Measurements from ENCODE around the gene AURKAIP1.
A peak's percentile ranks its signal among the peaks of the same experiment; 100 is the strongest.

The AURKAIP1 gene

DNA sequence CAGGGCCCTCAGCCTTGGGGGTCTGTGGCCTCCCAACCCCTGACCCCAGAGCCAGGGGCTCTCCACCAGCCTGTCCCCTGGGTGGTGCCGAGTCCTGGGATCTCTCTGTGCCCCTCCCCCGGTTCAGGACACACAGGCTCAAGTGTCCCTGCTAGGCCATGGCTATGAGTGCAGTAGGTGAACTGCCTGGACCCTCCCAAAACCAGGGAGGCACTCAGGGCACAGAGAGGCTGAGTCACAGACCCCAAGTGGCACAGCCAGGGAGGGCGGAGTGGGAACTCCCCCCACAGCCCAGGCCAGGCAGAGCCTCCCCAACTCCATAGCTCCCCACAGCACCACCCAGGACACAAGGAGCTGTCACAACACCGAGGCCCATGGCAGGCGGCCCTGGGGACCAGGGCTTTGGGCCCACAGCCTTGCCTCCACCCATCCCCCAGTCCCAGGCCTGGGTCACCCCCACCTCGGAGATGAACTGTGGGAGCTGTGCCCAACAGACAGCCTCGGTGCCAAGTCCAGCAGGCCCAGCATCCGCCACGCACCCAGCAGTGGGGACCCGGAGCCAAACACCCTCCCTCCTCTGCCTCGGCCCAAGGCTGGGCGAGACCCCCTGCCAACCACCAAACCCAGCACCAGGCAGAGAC is 29.0 kb downstream of the AURKAIP1 start:
- DNase-seq: no peak

DNA sequence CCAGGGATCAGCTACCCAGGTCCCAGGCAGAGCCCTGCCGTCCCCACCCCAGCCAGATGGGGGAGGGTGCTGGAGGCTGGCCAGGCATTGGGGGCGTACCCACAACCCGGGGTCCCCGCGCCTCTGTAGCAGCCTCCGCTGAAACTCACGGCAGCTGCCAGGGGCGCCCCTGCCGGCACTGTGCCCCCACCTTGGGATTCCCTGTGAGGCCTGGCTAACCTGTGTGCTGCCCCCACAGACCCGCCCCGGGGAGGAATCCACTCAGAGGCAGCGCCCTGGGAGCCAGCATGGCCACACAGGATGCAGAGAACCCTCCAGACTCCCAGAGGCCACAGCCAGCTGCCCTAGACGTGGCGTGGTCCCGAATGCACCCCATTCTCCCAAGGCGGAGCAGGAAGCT is 29.6 kb downstream of the AURKAIP1 start:
- no peak for DNase-seq

DNA sequence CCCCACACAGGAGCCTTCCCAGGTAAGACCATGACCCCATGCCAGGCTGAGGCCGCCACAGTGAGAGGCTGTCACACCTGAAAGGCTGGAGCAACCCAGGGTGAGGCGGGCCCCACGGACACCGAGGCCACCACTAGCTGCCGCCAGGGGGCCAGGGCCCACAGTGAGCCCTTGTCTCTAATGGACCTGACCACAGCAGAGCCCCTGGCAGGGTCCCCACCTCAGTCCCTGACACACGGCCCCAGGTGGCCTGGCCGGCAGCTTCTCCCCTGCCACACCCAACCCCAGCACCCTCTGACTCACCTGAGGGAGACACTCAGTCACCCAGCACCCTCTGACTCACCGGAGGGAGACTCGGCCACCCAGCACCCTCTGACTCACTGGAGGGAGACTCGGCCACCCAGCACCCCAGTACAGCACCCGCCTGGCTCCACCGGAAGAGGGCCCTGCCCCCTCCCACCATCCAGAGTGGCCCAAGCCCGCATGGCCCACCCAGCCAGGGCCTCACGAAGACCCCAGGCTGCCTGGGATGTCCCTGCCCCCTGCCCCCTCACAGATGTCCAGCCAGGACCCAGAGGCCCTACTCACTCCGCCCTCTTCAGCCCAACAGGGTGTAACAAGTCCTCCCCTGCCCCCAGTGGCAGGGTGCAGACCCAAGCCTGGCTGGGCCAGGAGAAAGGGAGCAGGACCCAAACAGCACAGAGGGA is 30.2 kb downstream of the AURKAIP1 start:
- peak; percentile 51 for DNase-seq

DNA sequence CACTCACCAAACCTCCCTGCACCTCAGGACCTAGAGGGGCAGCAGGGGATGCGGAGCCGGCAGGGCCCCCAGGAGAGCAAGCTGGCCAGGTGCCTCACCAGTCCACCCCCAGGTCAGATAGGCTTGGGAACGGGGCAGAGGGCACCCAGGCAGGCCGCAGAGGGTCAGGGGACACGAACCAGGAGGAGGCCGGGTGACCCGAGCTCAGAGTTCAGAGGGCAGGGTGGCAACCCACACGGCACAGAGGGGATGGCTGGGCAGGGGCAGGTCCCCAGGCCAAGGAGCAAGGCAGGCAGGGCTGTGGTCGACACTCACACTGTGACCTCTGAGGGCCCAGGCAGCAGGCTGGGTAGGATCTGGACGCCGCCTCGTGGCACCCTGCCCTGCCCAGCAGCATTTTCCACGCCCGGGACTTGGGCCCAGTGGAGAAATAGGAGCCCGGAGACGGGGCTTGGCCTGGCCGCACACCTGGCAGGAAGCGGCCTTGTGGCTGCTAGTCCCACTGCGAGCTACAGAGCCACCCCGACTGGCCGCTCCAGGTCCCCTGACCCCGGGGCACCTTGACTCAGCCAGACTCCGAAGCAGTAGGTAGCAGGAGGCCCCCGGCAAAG is 31.1 kb downstream of the AURKAIP1 start:
- DNase-seq: no peak

DNA sequence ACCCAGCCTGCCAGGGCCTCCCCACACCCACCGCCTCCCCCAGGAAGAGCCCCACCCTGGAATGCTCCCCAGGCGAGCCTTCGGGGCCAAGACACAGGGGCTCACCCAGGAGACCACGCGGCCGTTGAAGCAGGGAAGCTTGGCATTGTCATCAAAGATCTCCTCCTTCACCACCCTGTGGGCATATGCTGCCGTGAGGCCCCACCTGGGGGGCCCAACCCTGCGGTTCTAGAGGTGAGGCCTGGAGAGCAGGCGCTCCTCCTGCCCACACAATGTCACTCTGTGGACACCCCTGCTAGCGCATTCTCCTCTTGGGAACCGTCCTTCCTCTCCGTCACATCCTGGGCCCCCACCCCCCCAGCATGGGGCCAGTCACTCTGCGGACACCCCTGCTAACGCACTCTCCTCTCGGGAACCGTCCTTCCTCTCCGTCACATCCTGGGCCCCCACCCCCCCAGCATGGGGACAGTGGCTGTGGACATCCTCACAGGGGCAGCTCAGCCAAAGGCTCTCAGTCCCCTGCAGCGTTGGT is 32.4 kb downstream of the AURKAIP1 start:
- no peak for DNase-seq

DNA sequence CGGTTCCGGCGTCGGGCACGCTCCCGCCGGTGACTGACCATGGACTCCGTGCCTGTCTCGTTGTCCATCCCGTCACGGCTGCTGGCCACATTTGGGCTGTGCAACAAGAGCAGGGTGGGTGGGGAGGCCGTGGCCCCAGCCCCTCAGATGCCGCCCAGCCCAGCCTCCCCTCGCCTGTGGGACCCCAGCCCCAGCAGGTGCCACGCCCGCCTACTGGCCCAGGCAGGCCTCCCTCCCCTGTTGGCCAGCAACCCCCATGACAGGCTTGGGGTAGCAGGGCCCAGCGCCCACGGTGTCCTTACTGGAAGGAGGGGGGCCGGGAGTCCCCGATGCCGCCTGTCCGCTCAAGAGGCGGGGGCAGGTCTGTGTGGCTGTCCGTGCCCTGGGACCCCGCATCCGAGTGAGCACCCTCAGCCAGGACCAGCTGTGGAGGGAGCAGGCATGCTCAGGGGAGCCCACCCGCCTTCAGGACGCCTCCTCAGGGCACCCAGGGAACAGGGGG is 32.9 kb downstream of the AURKAIP1 start:
- DNase-seq: no peak

DNA sequence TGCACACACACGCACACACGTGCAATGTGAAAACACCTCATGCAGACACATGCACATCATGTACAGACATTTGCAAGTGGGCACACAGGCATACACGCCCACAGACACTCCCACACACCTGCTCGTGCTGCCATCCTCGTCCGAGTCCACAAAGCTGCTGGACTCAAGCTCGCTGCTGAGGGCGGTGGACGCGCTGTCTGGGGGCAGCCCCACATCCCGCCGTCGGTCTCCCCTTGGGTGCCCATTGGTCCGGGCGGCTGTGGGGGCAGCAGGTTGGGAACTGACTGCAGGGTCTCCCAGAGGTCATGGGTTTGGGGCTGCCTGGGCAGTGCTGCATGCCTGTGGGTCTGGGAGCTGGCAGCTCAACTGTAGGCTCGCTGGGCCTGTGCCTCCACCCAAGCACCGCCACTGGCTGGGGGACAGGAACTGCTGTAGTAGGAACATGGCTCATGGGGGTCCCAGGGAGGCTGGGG is 33.4 kb downstream of the AURKAIP1 start:
- no peak for DNase-seq

DNA sequence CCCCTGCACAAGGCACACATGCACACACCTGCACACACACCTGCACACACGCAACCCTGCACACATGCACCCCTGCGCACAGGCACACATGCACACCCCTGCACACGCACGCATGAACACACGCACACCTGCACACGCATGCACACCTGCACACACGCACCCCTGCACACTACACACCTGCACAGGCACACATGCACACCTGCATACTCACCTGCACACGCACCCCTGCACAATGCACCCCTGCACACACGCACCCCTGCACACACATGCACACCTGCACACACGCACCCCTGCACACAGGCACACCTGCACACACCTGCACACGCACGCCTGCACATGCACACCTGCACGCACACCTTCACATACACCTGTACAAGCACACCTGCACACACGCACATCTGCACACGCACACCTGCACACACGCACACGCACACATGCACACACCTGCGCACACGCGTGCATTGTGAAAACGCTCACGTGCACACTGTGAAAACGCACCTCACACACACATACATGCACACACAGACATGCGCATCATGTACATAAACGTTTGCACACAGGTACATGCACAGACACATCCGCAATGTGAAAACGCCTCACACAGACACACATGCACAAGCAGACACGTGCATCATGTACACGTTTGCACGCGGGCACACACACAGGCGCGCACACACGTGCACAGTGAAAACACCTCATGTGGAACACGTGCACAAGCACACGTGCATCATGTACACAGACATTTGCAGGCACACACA is 34.0 kb downstream of the AURKAIP1 start:
- no peak for DNase-seq

DNA sequence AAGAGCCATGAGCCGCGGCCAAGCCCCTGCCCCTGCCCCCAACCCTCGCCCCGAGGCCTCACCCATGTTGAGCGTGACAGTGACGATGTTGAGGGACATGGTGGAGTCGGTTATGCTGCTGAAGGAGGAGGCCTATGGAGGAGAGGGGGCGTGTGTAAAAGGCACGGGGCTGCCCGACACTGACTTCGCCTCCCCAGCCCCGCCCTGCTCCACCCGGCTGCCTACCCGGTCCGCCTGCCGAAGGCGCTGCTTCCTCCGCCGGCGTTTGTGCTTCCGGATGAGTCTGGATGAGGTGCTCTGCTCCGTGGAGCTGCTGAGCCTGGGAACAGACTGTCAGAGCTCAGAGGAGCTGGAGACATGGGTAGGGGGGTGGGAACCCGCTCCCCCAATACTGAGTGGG is 34.8 kb downstream of the AURKAIP1 start:
- DNase-seq: no peak

DNA sequence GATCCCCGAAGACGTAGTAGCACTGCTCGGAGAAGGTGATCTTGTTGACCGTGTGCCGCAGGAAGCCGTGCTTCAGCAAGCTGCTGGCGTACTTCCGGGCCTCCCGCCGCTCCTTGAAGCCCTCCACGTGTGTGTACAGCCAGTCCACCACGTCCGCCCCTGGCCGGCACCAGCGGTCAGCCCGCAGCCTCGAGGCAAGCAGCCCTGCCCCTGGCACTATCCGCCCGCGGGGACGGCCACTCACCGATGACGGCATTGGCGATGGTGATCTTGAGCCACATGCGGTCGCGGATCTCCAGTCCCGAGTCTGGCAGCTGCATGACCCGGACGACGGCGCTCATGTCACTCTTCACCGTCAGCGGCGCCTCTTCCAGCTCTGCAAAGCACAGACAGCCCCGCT is 36.7 kb downstream of the AURKAIP1 start:
- DNase-seq: no peak

DNA sequence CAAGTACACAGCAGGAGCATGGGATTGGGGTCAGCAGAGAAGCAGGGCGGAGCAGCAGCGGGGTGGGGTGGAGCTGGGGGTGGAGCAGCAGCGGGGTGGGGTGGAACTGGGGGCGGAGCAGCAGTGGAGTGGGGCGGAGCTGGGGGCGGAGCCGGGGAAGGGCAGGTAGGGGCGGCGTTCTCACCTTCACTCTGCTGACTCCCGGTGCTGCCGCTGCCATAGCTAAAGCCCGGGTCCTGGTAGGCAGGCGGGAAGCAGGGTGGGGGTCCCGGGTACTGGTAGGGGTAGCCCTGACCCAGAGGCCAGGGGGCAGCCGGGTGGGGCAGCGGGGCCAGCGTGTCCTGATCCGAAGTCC is 37.2 kb downstream of the AURKAIP1 start:
- no peak for DNase-seq

DNA sequence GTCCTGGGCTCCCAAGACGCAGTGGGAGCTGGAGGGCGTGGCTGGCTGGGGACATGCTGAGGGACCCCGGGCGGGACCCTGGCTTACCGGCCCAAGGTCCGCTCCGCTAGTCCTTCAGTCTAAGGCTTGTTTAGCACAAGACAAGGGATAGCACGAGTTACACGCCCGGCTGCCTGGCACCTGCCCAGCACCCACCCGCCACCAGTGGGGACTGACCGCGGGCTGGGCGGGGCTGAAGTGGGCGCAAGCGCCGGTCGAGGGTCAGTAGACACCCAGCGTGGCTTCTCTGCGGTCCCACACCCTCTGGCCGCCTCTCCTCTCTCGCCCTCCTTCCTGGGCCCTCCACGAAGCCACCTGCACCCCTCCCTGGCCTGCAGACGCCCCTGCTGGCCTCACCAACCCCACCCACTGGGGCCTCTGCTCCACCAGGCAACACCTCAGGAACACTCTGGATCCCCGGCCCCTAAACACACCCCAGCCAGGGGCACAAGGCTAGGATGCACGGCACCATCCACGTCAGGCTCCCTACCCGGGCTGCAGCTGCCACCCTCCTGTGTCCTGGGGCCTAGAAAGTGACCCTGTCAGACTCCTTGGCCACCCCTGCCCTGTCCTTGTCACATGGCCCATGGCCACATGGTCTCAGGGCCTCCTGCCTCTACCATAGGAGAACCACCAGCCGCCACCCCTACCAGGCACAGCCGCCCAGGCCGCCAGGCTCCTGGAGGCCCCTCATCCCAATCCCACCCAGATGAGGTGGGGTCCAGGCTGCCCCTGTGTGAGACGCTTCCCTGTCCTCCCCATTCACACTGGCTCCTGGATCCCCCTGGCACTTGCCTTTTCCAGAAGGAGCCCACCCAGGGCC is 37.8 kb downstream of the AURKAIP1 start:
- DNase-seq: no peak

DNA sequence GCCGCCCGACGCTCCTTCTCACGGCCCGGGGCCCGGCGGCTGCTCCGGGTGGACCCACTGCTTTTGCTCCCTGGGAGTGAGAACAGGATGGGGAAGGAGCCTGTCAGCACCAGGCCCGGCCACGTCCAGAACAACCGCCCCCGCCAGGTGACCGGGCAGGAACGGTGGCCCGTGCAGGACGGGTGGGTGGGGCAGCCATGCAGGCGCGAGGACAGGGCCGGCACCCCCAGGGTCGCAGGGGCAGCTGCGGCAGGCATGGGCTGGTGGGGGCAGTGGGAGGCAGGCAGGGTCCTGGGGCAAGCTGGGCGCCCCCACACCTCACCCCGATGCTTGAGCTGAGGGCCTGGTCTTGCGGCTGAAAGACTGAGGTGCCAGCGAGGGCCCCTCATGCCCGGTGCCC is 38.6 kb downstream of the AURKAIP1 start:
- no peak for DNase-seq

DNA sequence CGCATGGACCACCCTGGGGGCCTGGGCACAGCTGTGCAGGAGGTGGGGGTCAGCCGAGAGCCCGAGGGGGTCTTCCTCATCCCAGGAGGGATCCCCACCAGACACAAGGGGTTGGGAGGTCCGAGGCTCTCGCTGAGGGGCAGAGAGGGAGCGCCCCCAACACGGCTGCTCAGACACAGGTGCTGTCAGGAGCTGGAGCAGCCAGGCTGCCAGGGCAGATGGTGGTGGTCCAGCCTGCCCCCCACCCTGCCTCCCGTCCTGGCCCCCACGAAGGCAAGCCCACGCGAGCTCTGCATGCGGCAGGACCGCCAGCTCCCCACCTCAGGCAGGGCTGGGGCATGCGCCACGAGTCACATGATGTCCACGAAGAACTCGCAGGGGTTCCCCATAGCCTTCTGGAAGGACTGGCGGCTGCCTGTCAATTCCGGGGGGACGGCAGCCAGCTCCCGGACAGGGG is 39.2 kb downstream of the AURKAIP1 start:
- no peak for DNase-seq

DNA sequence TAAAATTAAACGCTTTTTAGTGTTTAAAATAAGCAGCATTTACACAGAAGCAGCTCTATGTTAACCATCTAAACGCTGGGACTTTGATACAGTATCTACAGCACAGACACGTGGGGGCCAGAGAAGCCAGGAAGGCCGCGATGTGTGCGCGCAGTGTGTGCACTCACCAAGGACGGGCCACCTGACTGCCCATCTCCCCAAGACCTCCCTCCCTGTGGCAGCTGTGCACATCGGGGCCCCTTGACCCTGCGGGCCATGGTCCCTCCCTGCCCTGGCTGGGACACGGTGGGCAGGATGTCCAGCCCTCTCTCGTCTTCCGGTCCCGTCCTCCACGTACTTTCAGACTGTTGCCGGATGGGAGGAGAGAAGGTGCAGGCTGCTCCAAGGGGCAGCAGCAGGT is 39.7 kb downstream of the AURKAIP1 start:
- no peak for DNase-seq

DNA sequence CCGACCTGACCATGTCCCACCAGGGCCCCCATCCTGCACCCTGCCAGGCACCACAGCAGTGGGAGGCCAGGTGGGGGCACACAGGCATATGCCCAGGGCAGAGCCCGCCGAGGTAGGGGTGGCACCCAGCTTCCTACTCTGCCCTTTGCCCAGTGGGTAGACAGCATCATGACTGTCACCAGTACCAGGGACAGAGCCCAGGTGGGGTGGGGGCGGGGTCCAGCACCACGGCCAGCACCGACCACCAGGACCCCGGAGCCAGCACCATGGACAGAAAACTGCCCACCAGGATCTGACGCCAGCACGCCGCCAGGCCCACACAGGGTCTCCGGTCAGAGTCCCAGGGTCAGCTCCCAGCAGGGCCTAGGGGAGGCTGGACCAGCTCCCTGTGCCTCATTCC is 40.2 kb downstream of the AURKAIP1 start:
- DNase-seq: no peak

DNA sequence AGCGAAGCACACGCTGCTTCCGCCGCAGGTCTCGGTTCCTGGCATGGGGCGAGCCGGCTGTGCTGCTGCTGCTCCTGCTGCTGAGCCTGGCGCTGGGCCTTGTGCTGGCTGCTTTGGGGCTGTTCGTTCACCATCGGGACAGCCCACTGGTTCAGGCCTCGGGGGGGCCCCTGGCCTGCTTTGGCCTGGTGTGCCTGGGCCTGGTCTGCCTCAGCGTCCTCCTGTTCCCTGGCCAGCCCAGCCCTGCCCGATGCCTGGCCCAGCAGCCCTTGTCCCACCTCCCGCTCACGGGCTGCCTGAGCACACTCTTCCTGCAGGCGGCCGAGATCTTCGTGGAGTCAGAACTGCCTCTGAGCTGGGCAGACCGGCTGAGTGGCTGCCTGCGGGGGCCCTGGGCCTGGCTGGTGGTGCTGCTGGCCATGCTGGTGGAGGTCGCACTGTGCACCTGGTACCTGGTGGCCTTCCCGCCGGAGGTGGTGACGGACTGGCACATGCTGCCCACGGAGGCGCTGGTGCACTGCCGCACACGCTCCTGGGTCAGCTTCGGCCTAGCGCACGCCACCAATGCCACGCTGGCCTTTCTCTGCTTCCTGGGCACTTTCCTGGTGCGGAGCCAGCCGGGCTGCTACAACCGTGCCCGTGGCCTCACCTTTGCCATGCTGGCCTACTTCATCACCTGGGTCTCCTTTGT is 41.3 kb downstream of the AURKAIP1 start:
- no peak for DNase-seq

DNA sequence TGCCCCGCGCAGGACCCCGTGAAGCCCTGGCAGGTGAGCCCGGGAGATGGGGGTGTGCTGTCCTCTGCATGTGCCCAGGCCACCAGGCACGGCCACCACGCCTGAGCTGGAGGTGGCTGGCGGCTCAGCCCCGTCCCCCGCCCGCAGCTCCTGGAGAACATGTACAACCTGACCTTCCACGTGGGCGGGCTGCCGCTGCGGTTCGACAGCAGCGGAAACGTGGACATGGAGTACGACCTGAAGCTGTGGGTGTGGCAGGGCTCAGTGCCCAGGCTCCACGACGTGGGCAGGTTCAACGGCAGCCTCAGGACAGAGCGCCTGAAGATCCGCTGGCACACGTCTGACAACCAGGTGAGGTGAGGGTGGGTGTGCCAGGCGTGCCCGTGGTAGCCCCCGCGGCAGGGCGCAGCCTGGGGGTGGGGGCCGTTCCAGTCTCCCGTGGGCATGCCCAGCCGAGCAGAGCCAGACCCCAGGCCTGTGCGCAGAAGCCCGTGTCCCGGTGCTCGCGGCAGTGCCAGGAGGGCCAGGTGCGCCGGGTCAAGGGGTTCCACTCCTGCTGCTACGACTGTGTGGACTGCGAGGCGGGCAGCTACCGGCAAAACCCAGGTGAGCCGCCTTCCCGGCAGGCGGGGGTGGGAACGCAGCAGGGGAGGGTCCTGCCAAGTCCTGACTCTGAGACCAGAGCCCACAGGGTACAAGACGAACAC is 42.1 kb downstream of the AURKAIP1 start:
- no peak for DNase-seq

DNA sequence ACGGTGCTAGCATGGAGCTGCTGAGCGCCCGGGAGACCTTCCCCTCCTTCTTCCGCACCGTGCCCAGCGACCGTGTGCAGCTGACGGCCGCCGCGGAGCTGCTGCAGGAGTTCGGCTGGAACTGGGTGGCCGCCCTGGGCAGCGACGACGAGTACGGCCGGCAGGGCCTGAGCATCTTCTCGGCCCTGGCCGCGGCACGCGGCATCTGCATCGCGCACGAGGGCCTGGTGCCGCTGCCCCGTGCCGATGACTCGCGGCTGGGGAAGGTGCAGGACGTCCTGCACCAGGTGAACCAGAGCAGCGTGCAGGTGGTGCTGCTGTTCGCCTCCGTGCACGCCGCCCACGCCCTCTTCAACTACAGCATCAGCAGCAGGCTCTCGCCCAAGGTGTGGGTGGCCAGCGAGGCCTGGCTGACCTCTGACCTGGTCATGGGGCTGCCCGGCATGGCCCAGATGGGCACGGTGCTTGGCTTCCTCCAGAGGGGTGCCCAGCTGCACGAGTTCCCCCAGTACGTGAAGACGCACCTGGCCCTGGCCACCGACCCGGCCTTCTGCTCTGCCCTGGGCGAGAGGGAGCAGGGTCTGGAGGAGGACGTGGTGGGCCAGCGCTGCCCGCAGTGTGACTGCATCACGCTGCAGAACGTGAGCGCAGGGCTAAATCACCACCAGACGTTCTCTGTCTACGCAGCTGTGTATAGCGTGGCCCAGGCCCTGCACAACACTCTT is 42.8 kb downstream of the AURKAIP1 start:
- no peak for DNase-seq
